Measurements from ENCODE around the gene EFHB.
"Not testable (repeated sequence)": the region's sequence is repeated elsewhere in the genome, so short reads cannot be mapped to it uniquely, and the experiment has no call there.

The EFHB gene

GRCh38 chr3:19920401-19921080 is 13.5 kb downstream of the EFHB start:
- no peak for DNase-seq

- no peak for DNase-seq
Measured at GRCh38 chr3:19917167-19917566, 16.9 kb downstream of the EFHB start.

GRCh38 chr3:19911452-19911851 is 22.6 kb downstream of the EFHB start:
- DNase-seq = no peak

- no peak for DNase-seq
Measured at GRCh38 chr3:19907523-19907922, 26.5 kb downstream of the EFHB start.

GRCh38 chr3:19903649-19904048 is 30.4 kb downstream of the EFHB start:
- no peak for DNase-seq

- no peak for DNase-seq
Measured at GRCh38 chr3:19901918-19902317, 32.1 kb downstream of the EFHB start.

GRCh38 chr3:19901337-19901736 is 32.7 kb downstream of the EFHB start:
- no peak for DNase-seq

GRCh38 chr3:19899833-19900232 is 34.2 kb downstream of the EFHB start:
- DNase-seq = not testable (repeated sequence)

- no peak for DNase-seq
Measured at GRCh38 chr3:19899264-19899663, 34.8 kb downstream of the EFHB start.

- no peak for DNase-seq
Measured at GRCh38 chr3:19898721-19899120, 35.3 kb downstream of the EFHB start.

GRCh38 chr3:19891740-19892139 is 42.3 kb downstream of the EFHB start:
- DNase-seq = no peak

GRCh38 chr3:19888428-19889152 is 45.4 kb downstream of the EFHB start:
- no peak for DNase-seq

GRCh38 chr3:19887122-19887521 is 46.9 kb downstream of the EFHB start:
- not testable (repeated sequence) for DNase-seq

- DNase-seq = no peak
Measured at GRCh38 chr3:19886404-19886803, 47.6 kb downstream of the EFHB start.

GRCh38 chr3:19885468-19885867 is 48.5 kb downstream of the EFHB start:
- no peak for DNase-seq

GRCh38 chr3:19881852-19882251 is 52.2 kb downstream of the EFHB start:
- DNase-seq = no peak

GRCh38 chr3:19881036-19881435 is 53.0 kb downstream of the EFHB start:
- no peak for DNase-seq

GRCh38 chr3:19877656-19878055 is 56.4 kb downstream of the EFHB start:
- no peak for DNase-seq

GRCh38 chr3:19866751-19867347 is 67.2 kb downstream of the EFHB start:
- no peak for DNase-seq

GRCh38 chr3:19855318-19855717 is 78.7 kb downstream of the EFHB start:
- not testable (repeated sequence) for DNase-seq

- DNase-seq = not testable (repeated sequence)
Measured at GRCh38 chr3:19846609-19847008, 87.4 kb downstream of the EFHB start.
